ENCODE results near the gene SDK1.

Gene SDK1

DNA sequence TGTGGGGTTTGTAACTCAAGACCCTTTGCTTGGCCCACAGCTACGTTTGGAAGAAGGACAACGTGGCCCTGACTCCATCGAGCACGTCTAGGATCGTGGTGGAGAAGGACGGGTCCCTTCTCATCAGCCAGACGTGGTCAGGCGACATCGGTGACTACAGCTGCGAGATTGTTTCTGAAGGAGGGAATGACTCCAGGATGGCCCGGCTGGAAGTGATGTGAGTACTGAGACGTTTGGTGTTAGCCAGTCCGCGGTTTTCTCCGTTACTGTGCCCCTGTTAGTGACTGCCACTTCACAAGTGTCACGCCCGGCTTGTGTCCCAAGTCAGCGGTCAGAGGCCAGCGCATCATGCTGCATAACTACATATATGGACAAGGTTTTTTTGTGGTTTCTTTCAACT lies 673.3 kb downstream of the SDK1 start:
- Histone ChIP-seq H3K9me3 (ENCODE audit: control insufficient read depth, low read length) (no peaks in the 10 kb centered on the region), H3K4me3 (ENCODE audit: low read length) (no peak overlapping the region), H3K9ac (ENCODE audit: low read length) (no peak overlapping the region), H3K36me3 (ENCODE audit: control insufficient read depth, insufficient read depth, low read length) (no peaks in the 10 kb centered on the region), H3K27me3 (ENCODE audit: control insufficient read depth, insufficient read depth, low read length) (no peaks in the 10 kb centered on the region), H3K4me1 (ENCODE audit: control insufficient read depth, insufficient read depth, low read length) (no peaks in the 10 kb centered on the region)

GRCh38 chr7:3975371-3975770 lies 674.3 kb downstream of the SDK1 start:
- no peak overlapping the region for H3K9ac ChIP-seq (ENCODE audit: low read length)
- no peaks in the 10 kb centered on the region for H3K4me1 ChIP-seq (ENCODE audit: control insufficient read depth, insufficient read depth, low read length)
- H3K27me3 ChIP-seq (ENCODE audit: control insufficient read depth, insufficient read depth, low read length): no peaks in the 10 kb centered on the region
- no peaks in the 10 kb centered on the region for H3K9me3 ChIP-seq (ENCODE audit: control insufficient read depth, low read length)
- no peak overlapping the region for H3K4me3 ChIP-seq (ENCODE audit: low read length)
- no peaks in the 10 kb centered on the region for H3K36me3 ChIP-seq (ENCODE audit: control insufficient read depth, insufficient read depth, low read length)

GRCh38 chr7:3977391-3977790 lies 676.3 kb downstream of the SDK1 start:
- H3K4me3 ChIP-seq (ENCODE audit: low read length): no peak overlapping the region

GRCh38 chr7:3978839-3979238 lies 677.8 kb downstream of the SDK1 start:
- no peaks in the 10 kb centered on the region for H3K36me3 ChIP-seq (ENCODE audit: control insufficient read depth, insufficient read depth, low read length)
- H3K9ac ChIP-seq (ENCODE audit: low read length): no peak overlapping the region
- H3K9me3 ChIP-seq (ENCODE audit: control insufficient read depth, low read length): no peaks in the 10 kb centered on the region
- H3K27me3 ChIP-seq (ENCODE audit: control insufficient read depth, insufficient read depth, low read length): no peaks in the 10 kb centered on the region
- H3K4me3 ChIP-seq (ENCODE audit: low read length): no peak overlapping the region
- no peaks in the 10 kb centered on the region for H3K4me1 ChIP-seq (ENCODE audit: control insufficient read depth, insufficient read depth, low read length)

More at GRCh38 chr7:3977391-3977790, 676.3 kb downstream of the SDK1 start:
- Histone ChIP-seq H3K27me3 (ENCODE audit: control insufficient read depth, insufficient read depth, low read length) (no peaks in the 10 kb centered on the region), H3K36me3 (ENCODE audit: control insufficient read depth, insufficient read depth, low read length) (no peaks in the 10 kb centered on the region), H3K9me3 (ENCODE audit: control insufficient read depth, low read length) (no peaks in the 10 kb centered on the region), H3K9ac (ENCODE audit: low read length) (no peak overlapping the region), H3K4me1 (ENCODE audit: control insufficient read depth, insufficient read depth, low read length) (no peaks in the 10 kb centered on the region)

DNA sequence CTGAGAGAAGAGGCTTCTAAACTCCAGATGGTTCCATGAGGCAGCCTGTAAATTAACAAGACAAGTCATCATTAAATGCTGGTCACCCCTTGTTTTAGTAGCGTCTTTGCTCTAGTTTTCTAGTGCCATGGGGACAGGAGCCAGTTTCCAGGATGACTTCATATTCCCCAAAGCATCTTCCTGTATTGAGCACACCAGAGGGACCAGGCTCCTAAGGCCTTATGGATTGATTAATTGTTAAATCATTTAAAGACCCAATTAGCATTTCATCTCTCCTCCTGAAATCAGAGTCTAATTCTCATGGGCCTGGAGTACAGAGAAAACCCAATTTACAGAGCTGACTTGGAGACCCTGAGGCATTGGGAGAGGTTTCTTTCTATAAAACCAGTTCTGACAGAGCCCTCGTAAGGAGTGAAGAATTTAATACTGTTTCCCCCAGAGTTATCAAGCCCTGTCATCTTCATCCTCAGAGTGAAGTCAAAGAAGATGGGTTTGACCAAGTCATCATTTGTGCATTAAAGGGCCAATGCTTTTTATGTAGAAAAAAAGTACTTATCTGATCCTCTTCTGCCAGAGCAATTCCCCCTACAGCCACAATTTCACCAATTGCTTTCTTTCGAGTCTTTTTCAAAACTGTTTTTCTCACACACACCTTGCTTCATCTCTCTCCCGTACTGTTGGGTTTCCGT lies 678.7 kb downstream of the SDK1 start:
- Histone ChIP-seq H3K9ac (ENCODE audit: low read length) (no peak overlapping the region), H3K4me1 (ENCODE audit: control insufficient read depth, insufficient read depth, low read length) (no peaks in the 10 kb centered on the region), H3K27me3 (ENCODE audit: control insufficient read depth, insufficient read depth, low read length) (no peaks in the 10 kb centered on the region), H3K36me3 (ENCODE audit: control insufficient read depth, insufficient read depth, low read length) (no peaks in the 10 kb centered on the region), H3K4me3 (ENCODE audit: low read length) (no peak overlapping the region), H3K9me3 (ENCODE audit: control insufficient read depth, low read length) (no peaks in the 10 kb centered on the region)

GRCh38 chr7:3980300-3980643 lies 679.2 kb downstream of the SDK1 start:
- no peak overlapping the region for H3K4me3 ChIP-seq (ENCODE audit: low read length)
- H3K27me3 ChIP-seq (ENCODE audit: control insufficient read depth, insufficient read depth, low read length): no peaks in the 10 kb centered on the region
- H3K4me1 ChIP-seq (ENCODE audit: control insufficient read depth, insufficient read depth, low read length): no peaks in the 10 kb centered on the region
- no peaks in the 10 kb centered on the region for H3K36me3 ChIP-seq (ENCODE audit: control insufficient read depth, insufficient read depth, low read length)
- H3K9me3 ChIP-seq (ENCODE audit: control insufficient read depth, low read length): no peaks in the 10 kb centered on the region
- no peak overlapping the region for H3K9ac ChIP-seq (ENCODE audit: low read length)

- Histone ChIP-seq H3K9ac (ENCODE audit: low read length) (no peak overlapping the region), H3K9me3 (ENCODE audit: control insufficient read depth, low read length) (no peaks in the 10 kb centered on the region), H3K4me3 (ENCODE audit: low read length) (no peak overlapping the region), H3K4me1 (ENCODE audit: control insufficient read depth, insufficient read depth, low read length) (no peaks in the 10 kb centered on the region), H3K36me3 (ENCODE audit: control insufficient read depth, insufficient read depth, low read length) (no peaks in the 10 kb centered on the region), H3K27me3 (ENCODE audit: control insufficient read depth, insufficient read depth, low read length) (no peaks in the 10 kb centered on the region)
Measured at GRCh38 chr7:3981281-3981680, 680.2 kb downstream of the SDK1 start.

GRCh38 chr7:3984456-3984855 lies 683.4 kb downstream of the SDK1 start:
- H3K36me3 ChIP-seq (ENCODE audit: control insufficient read depth, insufficient read depth, low read length): no peaks in the 10 kb centered on the region
- H3K4me1 ChIP-seq (ENCODE audit: control insufficient read depth, insufficient read depth, low read length): no peaks in the 10 kb centered on the region
- H3K9ac ChIP-seq (ENCODE audit: low read length): no peak overlapping the region
- H3K9me3 ChIP-seq (ENCODE audit: control insufficient read depth, low read length): no peaks in the 10 kb centered on the region
- H3K27me3 ChIP-seq (ENCODE audit: control insufficient read depth, insufficient read depth, low read length): no peaks in the 10 kb centered on the region
- H3K4me3 ChIP-seq (ENCODE audit: low read length): no peak overlapping the region

- Histone ChIP-seq H3K27me3 (ENCODE audit: control insufficient read depth, insufficient read depth, low read length) (no peaks in the 10 kb centered on the region), H3K36me3 (ENCODE audit: control insufficient read depth, insufficient read depth, low read length) (no peaks in the 10 kb centered on the region), H3K4me3 (ENCODE audit: low read length) (no peak overlapping the region), H3K9ac (ENCODE audit: low read length) (no peak overlapping the region), H3K4me1 (ENCODE audit: control insufficient read depth, insufficient read depth, low read length) (no peaks in the 10 kb centered on the region), H3K9me3 (ENCODE audit: control insufficient read depth, low read length) (no peaks in the 10 kb centered on the region)
Measured at GRCh38 chr7:3986927-3987326, 685.9 kb downstream of the SDK1 start.

DNA sequence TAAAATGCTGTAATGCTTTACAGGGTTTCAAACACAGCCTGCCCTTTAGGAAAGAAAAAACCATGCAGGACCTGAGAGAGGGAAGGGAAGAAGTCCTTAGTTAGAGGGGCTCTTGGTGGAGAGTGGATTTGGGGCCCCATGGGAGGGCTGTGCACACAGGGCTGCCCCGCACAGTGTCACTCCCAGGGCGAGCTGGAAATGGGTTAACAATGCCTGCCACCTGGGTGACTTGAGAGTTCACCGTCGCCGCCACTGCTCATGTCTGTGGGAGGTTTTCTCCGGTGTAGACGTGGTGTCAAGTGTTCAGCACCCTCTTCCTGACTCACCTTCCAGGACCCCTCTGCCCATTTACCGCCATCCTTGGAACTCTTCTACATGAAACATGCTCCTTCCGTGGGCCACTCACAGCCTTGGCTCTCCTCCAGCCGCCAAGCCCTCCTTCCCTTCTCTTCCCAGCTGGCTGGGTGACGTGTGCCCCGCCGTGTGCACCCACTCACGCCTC lies 686.4 kb downstream of the SDK1 start:
- H3K36me3 ChIP-seq (ENCODE audit: control insufficient read depth, insufficient read depth, low read length): no peaks in the 10 kb centered on the region
- H3K27me3 ChIP-seq (ENCODE audit: control insufficient read depth, insufficient read depth, low read length): no peaks in the 10 kb centered on the region
- H3K4me3 ChIP-seq (ENCODE audit: low read length): no peak overlapping the region
- no peak overlapping the region for H3K9ac ChIP-seq (ENCODE audit: low read length)
- no peaks in the 10 kb centered on the region for H3K4me1 ChIP-seq (ENCODE audit: control insufficient read depth, insufficient read depth, low read length)
- H3K9me3 ChIP-seq (ENCODE audit: control insufficient read depth, low read length): no peaks in the 10 kb centered on the region

- no peak overlapping the region for H3K4me3 ChIP-seq (ENCODE audit: low read length)
- H3K9me3 ChIP-seq (ENCODE audit: control insufficient read depth, low read length): no peaks in the 10 kb centered on the region
- H3K27me3 ChIP-seq (ENCODE audit: control insufficient read depth, insufficient read depth, low read length): no peaks in the 10 kb centered on the region
- no peaks in the 10 kb centered on the region for H3K4me1 ChIP-seq (ENCODE audit: control insufficient read depth, insufficient read depth, low read length)
- no peak overlapping the region for H3K9ac ChIP-seq (ENCODE audit: low read length)
- no peaks in the 10 kb centered on the region for H3K36me3 ChIP-seq (ENCODE audit: control insufficient read depth, insufficient read depth, low read length)
Measured at GRCh38 chr7:3989723-3990122, 688.7 kb downstream of the SDK1 start.

- no peaks in the 10 kb centered on the region for H3K27me3 ChIP-seq (ENCODE audit: control insufficient read depth, insufficient read depth, low read length)
- no peaks in the 10 kb centered on the region for H3K36me3 ChIP-seq (ENCODE audit: control insufficient read depth, insufficient read depth, low read length)
- H3K9ac ChIP-seq (ENCODE audit: low read length): no peak overlapping the region
- H3K4me3 ChIP-seq (ENCODE audit: low read length): no peak overlapping the region
- H3K4me1 ChIP-seq (ENCODE audit: control insufficient read depth, insufficient read depth, low read length): no peaks in the 10 kb centered on the region
- no peaks in the 10 kb centered on the region for H3K9me3 ChIP-seq (ENCODE audit: control insufficient read depth, low read length)
Measured at GRCh38 chr7:3991731-3992231, 690.7 kb downstream of the SDK1 start.

DNA sequence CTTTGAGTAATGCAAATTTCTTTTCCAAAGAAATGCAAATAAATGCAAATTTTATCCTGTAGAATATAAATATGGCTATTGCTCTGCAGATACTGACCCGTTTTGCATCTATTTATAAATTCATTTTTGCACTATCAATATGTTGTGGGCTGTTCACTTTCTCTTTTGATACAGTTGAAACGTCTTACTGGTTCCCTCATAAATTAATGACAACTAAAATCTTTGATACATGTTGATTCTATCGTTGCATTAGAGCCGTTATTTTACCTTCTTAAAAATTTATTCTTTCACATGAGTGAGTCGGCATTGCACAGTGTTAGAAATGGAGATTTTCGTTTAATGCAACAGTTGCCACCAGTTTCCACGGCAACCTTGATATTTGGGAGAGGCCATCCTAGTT lies 691.8 kb downstream of the SDK1 start:
- no peaks in the 10 kb centered on the region for H3K9me3 ChIP-seq (ENCODE audit: control insufficient read depth, low read length)
- no peak overlapping the region for H3K9ac ChIP-seq (ENCODE audit: low read length)
- H3K4me1 ChIP-seq (ENCODE audit: control insufficient read depth, insufficient read depth, low read length): no peaks in the 10 kb centered on the region

More for the DNA sequence above, 691.8 kb downstream of the SDK1 start:
- Histone ChIP-seq H3K27me3 (ENCODE audit: control insufficient read depth, insufficient read depth, low read length) (no peaks in the 10 kb centered on the region), H3K4me3 (ENCODE audit: low read length) (no peak overlapping the region), H3K36me3 (ENCODE audit: control insufficient read depth, insufficient read depth, low read length) (no peaks in the 10 kb centered on the region)

Data from mucosa of stomach (tissue), 1 donor.